HepG2 (cell line): ENCODE measurements around the gene FASTK. TPM values are rescaled to one million over a fixed set of nuclear protein-coding genes. Genes with fewer than 3 reads are reported as not detected.

ENCODE experiments used
- NR3C1 ChIP-seq: sonication (generic); formaldehyde crosslinking; IDR thresholded peaks from 2 replicates; pipeline ENCODE4 v1.4.0; 2020; ENCODE audit warnings: missing genetic modification reagents
- polyA plus RNA-seq, 8 experiments: library from polyadenylated mRNA; depleted of rRNA in 3 of 8; stranded (reverse) in 7 of 8; unstranded in 1 of 8; fragments of >200 nt; fragmentation: Illumina TruSeq in 4 of 8; extraction: Trizol in 4 of 8; gene quantifications; 2 replicates each; pipeline versions ENCODE4 v1.2.1 to v1.2.3, GENCODE V29; 2011 to 2016; ENCODE audit warnings: low read depth in 4 of 8, missing spikeins in 1 of 8, mixed read lengths in 1 of 8; ENCODE audit not compliant: insufficient read depth in 1 of 8
- total RNA-seq, 5 experiments: library from RNA; depleted of rRNA; stranded (reverse); fragments of >200 nt; fragmentation: Illumina TruSeq; extraction: Trizol; gene quantifications; 2 replicates each; pipeline ENCODE4 v1.2.3, GENCODE V29; 2016; ENCODE audit warnings: low read depth in 1 of 5
- TF ChIP-seq, protein P1 (sequence below): sonication (generic); formaldehyde crosslinking; IDR thresholded peaks from 2 replicates; pipeline ENCODE4 v1.9.0; 2022; ENCODE audit warnings: missing genetic modification reagents, mild to moderate bottlenecking, borderline replicate concordance
- TF ChIP-seq, protein P2 (sequence below): sonication (generic); formaldehyde crosslinking; IDR thresholded peaks from 2 replicates; pipeline ENCODE4 v1.4.0; 2020; ENCODE audit warnings: mild to moderate bottlenecking, missing genetic modification reagents
- TF ChIP-seq, protein P3 (sequence below): sonication (generic); formaldehyde crosslinking; IDR thresholded peaks from 2 replicates; pipeline ENCODE4 v1.5.0; 2020; ENCODE audit warnings: missing genetic modification reagents, mild to moderate bottlenecking, borderline replicate concordance
- TF ChIP-seq, protein P4 (sequence below): sonication (generic); formaldehyde crosslinking; IDR thresholded peaks from 2 replicates; pipeline ENCODE4 v1.8.1; 2022; ENCODE audit warnings: low read depth, mild to moderate bottlenecking, missing genetic modification reagents

FASTK gene
- total and polyA plus RNA-seq, 2 of the 13 experiments (the other 11 are each of a cell fraction or from before 2014, with no cell fraction given): 52.9 to 55.7 TPM

DNA sequence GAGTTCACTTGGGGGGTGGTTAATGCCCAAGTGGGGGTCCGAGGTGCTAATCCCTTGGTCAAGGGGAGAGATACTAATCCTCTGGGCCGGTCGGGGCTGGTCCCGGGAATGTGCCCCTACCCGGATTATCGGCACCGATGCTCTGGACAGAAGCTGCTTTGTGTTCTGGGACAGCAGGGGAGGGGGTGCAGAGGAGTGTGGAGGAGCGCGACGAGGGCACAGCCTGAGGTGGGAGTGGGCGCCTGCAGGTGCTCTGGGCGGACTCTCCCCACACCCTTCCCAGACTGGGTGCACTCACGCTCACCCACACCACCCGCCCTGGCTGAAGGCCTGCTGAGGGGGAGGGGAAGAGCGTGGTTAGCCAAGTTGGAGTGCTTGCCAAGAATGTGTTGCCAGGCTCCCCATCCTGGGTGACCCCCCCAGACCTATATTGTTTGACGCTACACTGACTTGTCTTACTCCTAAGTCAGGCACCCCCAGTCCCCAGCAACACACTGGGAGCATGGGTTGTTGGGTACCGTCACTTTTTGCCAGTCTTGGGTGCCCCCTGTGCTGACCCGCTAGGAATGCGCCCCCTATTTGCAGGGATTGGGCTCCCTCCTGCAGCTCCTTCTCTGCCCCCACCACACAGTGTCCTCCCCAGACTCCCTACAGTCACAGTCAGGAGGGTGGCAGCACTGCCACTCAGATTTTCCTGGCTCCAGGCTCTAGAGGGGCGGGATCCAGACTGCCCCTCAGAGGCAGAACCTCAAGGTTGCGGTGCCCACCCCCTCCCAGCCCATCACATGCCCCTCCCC, 20.0 kb downstream of the FASTK start (continued):
- TF ChIP-seq, protein P1, sequence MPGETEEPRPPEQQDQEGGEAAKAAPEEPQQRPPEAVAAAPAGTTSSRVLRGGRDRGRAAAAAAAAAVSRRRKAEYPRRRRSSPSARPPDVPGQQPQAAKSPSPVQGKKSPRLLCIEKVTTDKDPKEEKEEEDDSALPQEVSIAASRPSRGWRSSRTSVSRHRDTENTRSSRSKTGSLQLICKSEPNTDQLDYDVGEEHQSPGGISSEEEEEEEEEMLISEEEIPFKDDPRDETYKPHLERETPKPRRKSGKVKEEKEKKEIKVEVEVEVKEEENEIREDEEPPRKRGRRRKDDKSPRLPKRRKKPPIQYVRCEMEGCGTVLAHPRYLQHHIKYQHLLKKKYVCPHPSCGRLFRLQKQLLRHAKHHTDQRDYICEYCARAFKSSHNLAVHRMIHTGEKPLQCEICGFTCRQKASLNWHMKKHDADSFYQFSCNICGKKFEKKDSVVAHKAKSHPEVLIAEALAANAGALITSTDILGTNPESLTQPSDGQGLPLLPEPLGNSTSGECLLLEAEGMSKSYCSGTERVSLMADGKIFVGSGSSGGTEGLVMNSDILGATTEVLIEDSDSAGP (CRISPR knock-in tag): no peak; the same call in 1 of the 2 replicates
- TF ChIP-seq NR3C1: no peak
- TF ChIP-seq, protein P2, sequence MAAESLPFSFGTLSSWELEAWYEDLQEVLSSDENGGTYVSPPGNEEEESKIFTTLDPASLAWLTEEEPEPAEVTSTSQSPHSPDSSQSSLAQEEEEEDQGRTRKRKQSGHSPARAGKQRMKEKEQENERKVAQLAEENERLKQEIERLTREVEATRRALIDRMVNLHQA (CRISPR knock-in tag): no peak
- TF ChIP-seq, protein P3, sequence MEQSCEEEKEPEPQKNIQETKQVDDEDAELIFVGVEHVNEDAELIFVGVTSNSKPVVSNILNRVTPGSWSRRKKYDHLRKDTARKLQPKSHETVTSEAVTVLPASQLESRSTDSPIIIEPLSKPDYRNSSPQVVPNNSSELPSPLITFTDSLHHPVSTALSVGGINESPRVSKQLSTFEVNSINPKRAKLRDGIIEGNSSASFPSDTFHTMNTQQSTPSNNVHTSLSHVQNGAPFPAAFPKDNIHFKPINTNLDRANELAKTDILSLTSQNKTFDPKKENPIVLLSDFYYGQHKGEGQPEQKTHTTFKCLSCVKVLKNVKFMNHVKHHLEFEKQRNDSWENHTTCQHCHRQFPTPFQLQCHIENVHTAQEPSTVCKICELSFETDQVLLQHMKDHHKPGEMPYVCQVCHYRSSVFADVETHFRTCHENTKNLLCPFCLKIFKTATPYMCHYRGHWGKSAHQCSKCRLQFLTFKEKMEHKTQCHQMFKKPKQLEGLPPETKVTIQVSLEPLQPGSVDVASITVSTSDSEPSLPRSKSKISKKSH: no peak
- TF ChIP-seq, protein P4, sequence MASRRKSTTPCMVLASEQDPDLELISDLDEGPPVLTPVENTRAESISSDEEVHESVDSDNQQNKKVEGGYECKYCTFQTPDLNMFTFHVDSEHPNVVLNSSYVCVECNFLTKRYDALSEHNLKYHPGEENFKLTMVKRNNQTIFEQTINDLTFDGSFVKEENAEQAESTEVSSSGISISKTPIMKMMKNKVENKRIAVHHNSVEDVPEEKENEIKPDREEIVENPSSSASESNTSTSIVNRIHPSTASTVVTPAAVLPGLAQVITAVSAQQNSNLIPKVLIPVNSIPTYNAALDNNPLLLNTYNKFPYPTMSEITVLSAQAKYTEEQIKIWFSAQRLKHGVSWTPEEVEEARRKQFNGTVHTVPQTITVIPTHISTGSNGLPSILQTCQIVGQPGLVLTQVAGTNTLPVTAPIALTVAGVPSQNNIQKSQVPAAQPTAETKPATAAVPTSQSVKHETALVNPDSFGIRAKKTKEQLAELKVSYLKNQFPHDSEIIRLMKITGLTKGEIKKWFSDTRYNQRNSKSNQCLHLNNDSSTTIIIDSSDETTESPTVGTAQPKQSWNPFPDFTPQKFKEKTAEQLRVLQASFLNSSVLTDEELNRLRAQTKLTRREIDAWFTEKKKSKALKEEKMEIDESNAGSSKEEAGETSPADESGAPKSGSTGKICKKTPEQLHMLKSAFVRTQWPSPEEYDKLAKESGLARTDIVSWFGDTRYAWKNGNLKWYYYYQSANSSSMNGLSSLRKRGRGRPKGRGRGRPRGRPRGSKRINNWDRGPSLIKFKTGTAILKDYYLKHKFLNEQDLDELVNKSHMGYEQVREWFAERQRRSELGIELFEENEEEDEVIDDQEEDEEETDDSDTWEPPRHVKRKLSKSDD (CRISPR knock-in tag): 0 out of 2 replicates have a peak, but pooled peaks have one; percentile 14
- TF ChIP-seq, all 625 proteins: peak for 34
